HCT116 (cell line): ENCODE data around the gene DNASE1L1. TPM values are rescaled to one million over a fixed set of nuclear protein-coding genes. Genes with fewer than 3 reads are reported as not detected.

Source experiments
- ATAC-seq: fragments of 200-7000 bp; cut with Tn5 transposase; 2 replicates; pipeline ENCODE4 v1.9.1; 2020; ENCODE audit warnings: mild to moderate bottlenecking, moderate library complexity
- BruUV-seq: library from RNA; stranded (reverse); fragments of 400-500 nt; replicated peaks from 2 replicates; lab custom pipeline; 2021; lab: Mats Ljungman, UMichigan
- CTCF ChIA-PET: fragments of 300-600 bp; sonication (Branson Sonifier 250); formaldehyde crosslinking; loops from one replicate; lab custom pipeline; 2021; ENCODE audit warnings: antibody characterized with exemption; lab: Charles Lee
- POLR2A ChIA-PET: fragments of 300-600, 350-600 bp; sonication (Branson Sonifier 250); formaldehyde crosslinking; loops from one replicate; lab custom pipeline; 2021; ENCODE audit warnings: antibody characterized with exemption; lab: Charles Lee
- RAD21 ChIA-PET, 2 experiments: fragments of 300-600 bp; sonication (Branson Sonifier 250); formaldehyde crosslinking; loops; one replicate each; lab custom pipeline; 2023; ENCODE audit warnings: low total read pairs in 2 of 2; ENCODE audit not compliant: uncharacterized antibody in 2 of 2, unreplicated experiment in 2 of 2, low non-redundant PET in 1 of 2; lab: Charles Lee
- DNase-seq: peaks from one replicate; pipeline ENCODE4 v3.0.0-alpha.2; 2010; ENCODE audit warnings: low read depth, low spot score
- H2AFZ ChIP-seq: fragments of 200-600 bp; shearing (Covaris generic), sonication (generic); 2 replicates; pipeline ENCODE4 v1.6.1; 2017; ENCODE audit warnings: low read depth, mixed run types, mixed read lengths, antibody characterized with exemption, low read length; ENCODE audit not compliant: poor library complexity, severe bottlenecking
- H3K27ac ChIP-seq: 2 replicates; pipeline ENCODE4 v1.5.1; 2012; ENCODE audit warnings: low read depth, low read length
- H3K27me3 ChIP-seq: fragments of 200-600 bp; sonication (generic); 2 replicates; pipeline ENCODE4 v1.6.1; 2016; ENCODE audit warnings: mixed run types, low read length, mixed read lengths; ENCODE audit not compliant: insufficient read depth
- H3K36me3 ChIP-seq, 2 experiments: fragments of 200-500 bp in 1 of 2; fragments of 200-600 bp in 1 of 2; sonication (Bioruptor generic) in 1 of 2; sonication (generic) in 1 of 2; 2 replicates each; pipeline versions ENCODE4 v1.5.1 to v1.6.1; 2014 to 2016; ENCODE audit warnings: low read length in 2 of 2, inconsistent platforms in 1 of 2, mixed read lengths in 1 of 2, mixed run types in 1 of 2; ENCODE audit not compliant: insufficient read depth in 2 of 2, control insufficient read depth in 1 of 2
- H3K4me1 ChIP-seq, 2 experiments: fragments of 200-600 bp in 1 of 2; sonication (generic) in 1 of 2; 2 replicates each; pipeline versions ENCODE4 v1.5.1 to v1.6.1; 2012 to 2017; ENCODE audit warnings: low read length in 2 of 2, inconsistent platforms in 1 of 2, mild to moderate bottlenecking in 1 of 2, mixed read lengths in 1 of 2, mixed run types in 1 of 2, moderate library complexity in 1 of 2; ENCODE audit not compliant: insufficient read depth in 2 of 2, control insufficient read depth in 1 of 2
- H3K4me2 ChIP-seq: fragments of 200-600 bp; sonication (generic); 2 replicates; pipeline ENCODE4 v1.6.1; 2017; ENCODE audit warnings: mixed run types, low read length, mixed read lengths
- H3K4me3 ChIP-seq, 2 experiments: fragments of 200-600 bp in 1 of 2; sonication (generic) in 1 of 2; replicated peaks in 1 of 2; 2 replicates each; pipeline ENCODE4 v1.5.1; 2011 to 2016; ENCODE audit warnings: low read length in 2 of 2, control low read depth in 1 of 2, low read depth in 1 of 2, mild to moderate bottlenecking in 1 of 2, mixed read lengths in 1 of 2, mixed run types in 1 of 2
- H3K79me2 ChIP-seq: fragments of 200-600 bp; sonication (generic); 2 replicates; pipeline ENCODE4 v1.6.1; 2017; ENCODE audit warnings: mild to moderate bottlenecking, mixed run types, low read length, moderate library complexity, mixed read lengths; ENCODE audit not compliant: insufficient read depth
- H3K9ac ChIP-seq: fragments of 200-600 bp; sonication (generic); 2 replicates; pipeline ENCODE4 v1.6.1; 2016; ENCODE audit warnings: low read length, mixed read lengths
- H3K9me2 ChIP-seq: fragments of 200-600 bp; sonication (generic), shearing (Covaris generic); 2 replicates; pipeline ENCODE4 v1.6.1; 2017; ENCODE audit warnings: mixed run types, mild to moderate bottlenecking, moderate library complexity; ENCODE audit not compliant: insufficient read depth
- H3K9me3 ChIP-seq, 2 experiments: fragments of 200-500 bp in 1 of 2; fragments of 200-600 bp in 1 of 2; sonication (Bioruptor generic) in 1 of 2; sonication (generic) in 1 of 2; 2 replicates each; pipeline ENCODE4 v1.6.1; 2014 to 2017; ENCODE audit warnings: low read length in 2 of 2, mixed read lengths in 2 of 2, inconsistent platforms in 1 of 2, low read depth in 1 of 2, mild to moderate bottlenecking in 1 of 2, mixed run types in 1 of 2, moderate library complexity in 1 of 2; ENCODE audit not compliant: control insufficient read depth in 1 of 2, insufficient read depth in 1 of 2
- H4K20me1 ChIP-seq: fragments of 200-600 bp; sonication (generic), shearing (Covaris generic); 2 replicates; pipeline ENCODE4 v1.6.1; 2017; ENCODE audit warnings: mixed run types, mild to moderate bottlenecking, moderate library complexity; ENCODE audit not compliant: insufficient read depth
- CBX3 ChIP-seq: IDR thresholded peaks from 2 replicates; pipeline ENCODE4 v1.6.1; 2012; ENCODE audit warnings: low read depth
- CEBPB ChIP-seq: IDR thresholded peaks from 2 replicates; pipeline ENCODE4 v1.6.1; 2012; ENCODE audit warnings: low read depth
- ELF1 ChIP-seq: IDR thresholded peaks from 2 replicates; pipeline ENCODE4 v1.6.1; 2012; ENCODE audit warnings: low read depth, borderline replicate concordance
- EZH2 ChIP-seq: fragments of 200-600 bp; sonication (generic); IDR thresholded peaks from 2 replicates; pipeline ENCODE4 v1.6.1; 2017; ENCODE audit warnings: antibody characterized with exemption, mixed run types
- EZH2phosphoT487 ChIP-seq: fragments of 200-600 bp; IDR thresholded peaks from 2 replicates; pipeline ENCODE4 v1.6.1; 2018; ENCODE audit warnings: antibody characterized with exemption, borderline replicate concordance
- JUND ChIP-seq: IDR thresholded peaks from 2 replicates; pipeline ENCODE4 v1.6.1; 2012
- POLR2A ChIP-seq: IDR thresholded peaks from 2 replicates; pipeline ENCODE4 v1.7.0; 2011; ENCODE audit warnings: borderline replicate concordance; ENCODE audit not compliant: insufficient read depth, insufficient read length; ENCODE audit errors: extremely low read depth
- SP1 ChIP-seq: IDR thresholded peaks from 2 replicates; pipeline ENCODE4 v1.6.1; 2012; ENCODE audit warnings: low read depth
- SRF ChIP-seq: IDR thresholded peaks from 2 replicates; pipeline ENCODE4 v1.6.1; 2012; ENCODE audit warnings: low read depth
- TCF7L2 ChIP-seq: IDR thresholded peaks from 2 replicates; pipeline ENCODE4 v1.7.0; 2011; ENCODE audit warnings: borderline replicate concordance, inconsistent platforms; ENCODE audit not compliant: insufficient read depth, insufficient read length; ENCODE audit errors: extremely low read depth
- ZNF274 ChIP-seq: fragments of 200-500 bp; sonication (Bioruptor generic); IDR thresholded peaks from 2 replicates; pipeline ENCODE4 v1.6.1; 2014; ENCODE audit warnings: mild to moderate bottlenecking, low read depth, low read length, inconsistent platforms
- intact Hi-C: fragments of 100-400 bp; cut with micrococcal nuclease; formaldehyde crosslinking; loops from 2 replicates; pipeline ENCODE4 v1.10.0; 2022
- total RNA-seq: library from RNA; stranded (reverse); gene quantifications from one replicate; pipeline ENCODE4 v1.2.1, GENCODE V29; 2021; ENCODE audit not compliant: unreplicated experiment
- TF ChIP-seq, protein P1 (sequence below): IDR thresholded peaks from 2 replicates; pipeline ENCODE4 v1.6.1; 2012
- TF ChIP-seq, protein P2 (sequence below): IDR thresholded peaks from 2 replicates; pipeline ENCODE4 v1.6.1; 2012; ENCODE audit warnings: low read depth
- TF ChIP-seq, protein P3 (sequence below): IDR thresholded peaks from 2 replicates; pipeline ENCODE4 v1.6.1; 2011; ENCODE audit warnings: mild to moderate bottlenecking, low read length, moderate library complexity; ENCODE audit not compliant: insufficient replicate concordance; ENCODE audit errors: extremely low read depth
- TF ChIP-seq, protein P4 (sequence below), 3 experiments: fragments of 200-600 bp in 1 of 3; sonication (generic) in 1 of 3; IDR thresholded peaks in 2 of 3; conservative IDR thresholded peaks in 1 of 3; 2 replicates each; pipeline ENCODE4 v1.5.1; 2012 to 2017; ENCODE audit warnings: low read depth in 2 of 3, low read length in 2 of 3, antibody characterized with exemption in 1 of 3, borderline replicate concordance in 1 of 3, control low read depth in 1 of 3, mild to moderate bottlenecking in 1 of 3, mixed read lengths in 1 of 3, mixed run types in 1 of 3, moderate library complexity in 1 of 3; ENCODE audit not compliant: insufficient read depth in 1 of 3

The DNASE1L1 gene
- total RNA-seq, 1 experiment from 2014 or later, result 16.5 TPM

DNA sequence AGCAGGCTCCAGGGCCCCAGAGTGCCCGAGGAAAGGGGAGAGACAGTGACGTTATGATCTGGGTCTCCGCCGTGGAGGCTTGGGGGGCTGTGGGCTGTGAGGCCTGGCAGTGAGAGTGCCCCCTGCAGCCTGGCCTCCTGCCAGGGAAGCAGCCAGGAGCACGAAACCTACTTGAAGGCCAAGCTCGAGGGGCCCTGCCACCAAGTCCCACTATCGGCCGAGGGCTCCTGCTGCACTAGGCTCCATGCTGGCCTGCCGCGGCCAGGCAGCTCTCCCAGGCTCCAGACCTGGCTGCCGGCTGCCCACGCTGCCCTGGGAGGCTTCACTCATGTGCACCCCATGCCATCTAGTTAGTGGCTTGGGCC, 53.3 kb downstream of the DNASE1L1 start:
- Histone ChIP-seq H3K36me3 (peaks cover 8 to 9% of the 10 kb centered on the region in 2 experiments; a peak in 2 of 4 replicates), H3K4me3 (no peak overlapping the region), H4K20me1 (no peaks in the 10 kb centered on the region), H3K27me3 (no peaks in the 10 kb centered on the region), H3K9me2 (no peaks in the 10 kb centered on the region), H3K9me3 (no peaks in the 10 kb centered on the region), H2AFZ (no peak overlapping the region), H3K9ac (no peak overlapping the region), H3K4me1 (no peaks in the 10 kb centered on the region), H3K4me2 (no peak overlapping the region), H3K27ac (no peak overlapping the region), H3K79me2 (no peaks in the 10 kb centered on the region; the same call in 1 of the 2 replicates)
- POLR2A ChIA-PET, result no interaction called here
- TF ChIP-seq SRF (no peak), EZH2 (no peak), CEBPB (no peak), ELF1 (no peak), TCF7L2 (no peak), JUND (no peak), SP1 (no peak), ZNF274 (no peak), EZH2phosphoT487 (no peak), CBX3 (no peak), POLR2A (no peak)
- TF ChIP-seq, protein P1, sequence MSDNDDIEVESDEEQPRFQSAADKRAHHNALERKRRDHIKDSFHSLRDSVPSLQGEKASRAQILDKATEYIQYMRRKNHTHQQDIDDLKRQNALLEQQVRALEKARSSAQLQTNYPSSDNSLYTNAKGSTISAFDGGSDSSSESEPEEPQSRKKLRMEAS, result no peak
- TF ChIP-seq, protein P2, sequence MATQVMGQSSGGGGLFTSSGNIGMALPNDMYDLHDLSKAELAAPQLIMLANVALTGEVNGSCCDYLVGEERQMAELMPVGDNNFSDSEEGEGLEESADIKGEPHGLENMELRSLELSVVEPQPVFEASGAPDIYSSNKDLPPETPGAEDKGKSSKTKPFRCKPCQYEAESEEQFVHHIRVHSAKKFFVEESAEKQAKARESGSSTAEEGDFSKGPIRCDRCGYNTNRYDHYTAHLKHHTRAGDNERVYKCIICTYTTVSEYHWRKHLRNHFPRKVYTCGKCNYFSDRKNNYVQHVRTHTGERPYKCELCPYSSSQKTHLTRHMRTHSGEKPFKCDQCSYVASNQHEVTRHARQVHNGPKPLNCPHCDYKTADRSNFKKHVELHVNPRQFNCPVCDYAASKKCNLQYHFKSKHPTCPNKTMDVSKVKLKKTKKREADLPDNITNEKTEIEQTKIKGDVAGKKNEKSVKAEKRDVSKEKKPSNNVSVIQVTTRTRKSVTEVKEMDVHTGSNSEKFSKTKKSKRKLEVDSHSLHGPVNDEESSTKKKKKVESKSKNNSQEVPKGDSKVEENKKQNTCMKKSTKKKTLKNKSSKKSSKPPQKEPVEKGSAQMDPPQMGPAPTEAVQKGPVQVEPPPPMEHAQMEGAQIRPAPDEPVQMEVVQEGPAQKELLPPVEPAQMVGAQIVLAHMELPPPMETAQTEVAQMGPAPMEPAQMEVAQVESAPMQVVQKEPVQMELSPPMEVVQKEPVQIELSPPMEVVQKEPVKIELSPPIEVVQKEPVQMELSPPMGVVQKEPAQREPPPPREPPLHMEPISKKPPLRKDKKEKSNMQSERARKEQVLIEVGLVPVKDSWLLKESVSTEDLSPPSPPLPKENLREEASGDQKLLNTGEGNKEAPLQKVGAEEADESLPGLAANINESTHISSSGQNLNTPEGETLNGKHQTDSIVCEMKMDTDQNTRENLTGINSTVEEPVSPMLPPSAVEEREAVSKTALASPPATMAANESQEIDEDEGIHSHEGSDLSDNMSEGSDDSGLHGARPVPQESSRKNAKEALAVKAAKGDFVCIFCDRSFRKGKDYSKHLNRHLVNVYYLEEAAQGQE, result no peak
- TF ChIP-seq, protein P3, sequence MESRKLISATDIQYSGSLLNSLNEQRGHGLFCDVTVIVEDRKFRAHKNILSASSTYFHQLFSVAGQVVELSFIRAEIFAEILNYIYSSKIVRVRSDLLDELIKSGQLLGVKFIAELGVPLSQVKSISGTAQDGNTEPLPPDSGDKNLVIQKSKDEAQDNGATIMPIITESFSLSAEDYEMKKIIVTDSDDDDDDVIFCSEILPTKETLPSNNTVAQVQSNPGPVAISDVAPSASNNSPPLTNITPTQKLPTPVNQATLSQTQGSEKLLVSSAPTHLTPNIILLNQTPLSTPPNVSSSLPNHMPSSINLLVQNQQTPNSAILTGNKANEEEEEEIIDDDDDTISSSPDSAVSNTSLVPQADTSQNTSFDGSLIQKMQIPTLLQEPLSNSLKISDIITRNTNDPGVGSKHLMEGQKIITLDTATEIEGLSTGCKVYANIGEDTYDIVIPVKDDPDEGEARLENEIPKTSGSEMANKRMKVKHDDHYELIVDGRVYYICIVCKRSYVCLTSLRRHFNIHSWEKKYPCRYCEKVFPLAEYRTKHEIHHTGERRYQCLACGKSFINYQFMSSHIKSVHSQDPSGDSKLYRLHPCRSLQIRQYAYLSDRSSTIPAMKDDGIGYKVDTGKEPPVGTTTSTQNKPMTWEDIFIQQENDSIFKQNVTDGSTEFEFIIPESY, result no peak
- TF ChIP-seq, protein P4, sequence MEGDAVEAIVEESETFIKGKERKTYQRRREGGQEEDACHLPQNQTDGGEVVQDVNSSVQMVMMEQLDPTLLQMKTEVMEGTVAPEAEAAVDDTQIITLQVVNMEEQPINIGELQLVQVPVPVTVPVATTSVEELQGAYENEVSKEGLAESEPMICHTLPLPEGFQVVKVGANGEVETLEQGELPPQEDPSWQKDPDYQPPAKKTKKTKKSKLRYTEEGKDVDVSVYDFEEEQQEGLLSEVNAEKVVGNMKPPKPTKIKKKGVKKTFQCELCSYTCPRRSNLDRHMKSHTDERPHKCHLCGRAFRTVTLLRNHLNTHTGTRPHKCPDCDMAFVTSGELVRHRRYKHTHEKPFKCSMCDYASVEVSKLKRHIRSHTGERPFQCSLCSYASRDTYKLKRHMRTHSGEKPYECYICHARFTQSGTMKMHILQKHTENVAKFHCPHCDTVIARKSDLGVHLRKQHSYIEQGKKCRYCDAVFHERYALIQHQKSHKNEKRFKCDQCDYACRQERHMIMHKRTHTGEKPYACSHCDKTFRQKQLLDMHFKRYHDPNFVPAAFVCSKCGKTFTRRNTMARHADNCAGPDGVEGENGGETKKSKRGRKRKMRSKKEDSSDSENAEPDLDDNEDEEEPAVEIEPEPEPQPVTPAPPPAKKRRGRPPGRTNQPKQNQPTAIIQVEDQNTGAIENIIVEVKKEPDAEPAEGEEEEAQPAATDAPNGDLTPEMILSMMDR (IDR thresholded peaks at IDR 0.05 in 2 of 3, conservative IDR thresholded peaks at IDR 0.05 in 1 of 3; ENCODE audit: borderline replicate concordance in 1 of 3, insufficient read depth in 1 of 3, low read depth in 2 of 3, low read length in 2 of 3), result no peak
- intact Hi-C loops, result no loop called here
- RAD21 ChIA-PET, result no interaction called here
- no TSS peak for BruUV-seq
- CTCF ChIA-PET, result no interaction called here
- ATAC-seq (no peak), DNase-seq (no peak)
